A673 (cell line): ENCODE data around the gene ZDHHC17. TPM values are rescaled to one million over a fixed set of nuclear protein-coding genes. Genes with fewer than 3 reads are reported as not detected.

Experiments
- BruUV-seq: library from RNA; stranded (reverse); fragments of 400-500 nt; replicated peaks from 2 replicates; lab custom pipeline; 2021; lab: Mats Ljungman, UMichigan
- CTCF ChIA-PET: fragments of 300-600 bp; sonication (Branson Sonifier 250); formaldehyde crosslinking; loops from one replicate; lab custom pipeline; 2022; ENCODE audit warnings: antibody characterized with exemption; lab: Charles Lee
- POLR2A ChIA-PET: fragments of 300-600 bp; sonication (Branson Sonifier 250); formaldehyde crosslinking; loops from one replicate; lab custom pipeline; 2022; ENCODE audit warnings: antibody characterized with exemption; ENCODE audit not compliant: low non-redundant PET; lab: Charles Lee
- DNase-seq: peaks from one replicate; pipeline ENCODE4 v3.0.0-alpha.2; 2015; ENCODE audit warnings: low spot score
- H3K27ac ChIP-seq: fragments of 200-600 bp; sonication (generic); 2 replicates; pipeline ENCODE4 v1.5.1; 2016; ENCODE audit warnings: mixed run types, low read depth, mild to moderate bottlenecking, mixed read lengths, antibody characterized with exemption, low read length; ENCODE audit not compliant: poor library complexity, severe bottlenecking
- H3K27me3 ChIP-seq: fragments of 200-600 bp; sonication (generic); replicated peaks from 2 replicates; pipeline ENCODE4 v1.6.1; 2017; ENCODE audit warnings: mixed run types, low read depth, mild to moderate bottlenecking, mixed read lengths, antibody characterized with exemption, low read length; ENCODE audit not compliant: insufficient read depth, poor library complexity
- H3K36me3 ChIP-seq: fragments of 200-600 bp; sonication (generic); 2 replicates; pipeline ENCODE4 v1.6.1; 2016; ENCODE audit warnings: mixed run types, mild to moderate bottlenecking, mixed read lengths, antibody characterized with exemption, low read length; ENCODE audit not compliant: insufficient read depth, poor library complexity, severe bottlenecking
- H3K4me1 ChIP-seq: fragments of 200-600 bp; sonication (generic); 2 replicates; pipeline ENCODE4 v1.6.1; 2017; ENCODE audit warnings: mixed run types, mild to moderate bottlenecking, mixed read lengths, antibody characterized with exemption, low read length; ENCODE audit not compliant: insufficient read depth, poor library complexity, severe bottlenecking
- H3K4me3 ChIP-seq: fragments of 200-600 bp; sonication (generic); 2 replicates; pipeline ENCODE4 v1.5.1; 2016; ENCODE audit warnings: low read depth, mixed run types, mild to moderate bottlenecking, mixed read lengths, low read length; ENCODE audit not compliant: poor library complexity, severe bottlenecking
- H3K9me3 ChIP-seq: fragments of 200-600 bp; sonication (generic); 2 replicates; pipeline ENCODE4 v1.6.1; 2016; ENCODE audit warnings: mixed run types, low read depth, mild to moderate bottlenecking, mixed read lengths, antibody characterized with exemption, low read length; ENCODE audit not compliant: poor library complexity, severe bottlenecking
- EZH2 ChIP-seq: fragments of 200-600 bp; sonication (generic); IDR thresholded peaks from 2 replicates; pipeline ENCODE4 v1.6.1; 2017; ENCODE audit warnings: borderline replicate concordance, low read depth, mild to moderate bottlenecking, mixed read lengths, antibody characterized with exemption, low read length; ENCODE audit not compliant: poor library complexity, severe bottlenecking
- intact Hi-C: fragments of 100-400 bp; cut with micrococcal nuclease; formaldehyde crosslinking; loops from one replicate; pipeline ENCODE4 v1.10.0; 2022; ENCODE audit not compliant: unreplicated experiment
- total RNA-seq: library from RNA; stranded (reverse); gene quantifications from 2 replicates; pipeline ENCODE4 v1.2.3, GENCODE V29; 2021
- TF ChIP-seq, protein P1 (sequence below): fragments of 300-800, 200-600 bp; sonication (generic); conservative IDR thresholded peaks from 2 replicates; pipeline ENCODE4 v1.5.1; 2017; ENCODE audit warnings: low read depth, mild to moderate bottlenecking, antibody characterized with exemption, low read length, moderate library complexity, mixed read lengths

ZDHHC17 gene
- total RNA-seq, 1 experiment from 2014 or later, result 41.1 TPM

- Histone ChIP-seq H3K4me1 (no peaks in the 10 kb centered on the region), H3K9me3 (peaks cover 11% of the 10 kb centered on the region), H3K4me3 (no peak overlapping the region), H3K27ac (no peak overlapping the region), H3K27me3 (no peaks in the 10 kb centered on the region), H3K36me3 (peaks cover 19% of the 10 kb centered on the region)
- intact Hi-C loops, result loop anchor here (10.0 kb wide), 1 partner anchor 215 kb away; no protein-coding TSS in a partner anchor
- no TSS peak for BruUV-seq
- CTCF ChIA-PET, result no interaction called here
- POLR2A ChIA-PET, result no interaction called here
- TF ChIP-seq, protein P1, sequence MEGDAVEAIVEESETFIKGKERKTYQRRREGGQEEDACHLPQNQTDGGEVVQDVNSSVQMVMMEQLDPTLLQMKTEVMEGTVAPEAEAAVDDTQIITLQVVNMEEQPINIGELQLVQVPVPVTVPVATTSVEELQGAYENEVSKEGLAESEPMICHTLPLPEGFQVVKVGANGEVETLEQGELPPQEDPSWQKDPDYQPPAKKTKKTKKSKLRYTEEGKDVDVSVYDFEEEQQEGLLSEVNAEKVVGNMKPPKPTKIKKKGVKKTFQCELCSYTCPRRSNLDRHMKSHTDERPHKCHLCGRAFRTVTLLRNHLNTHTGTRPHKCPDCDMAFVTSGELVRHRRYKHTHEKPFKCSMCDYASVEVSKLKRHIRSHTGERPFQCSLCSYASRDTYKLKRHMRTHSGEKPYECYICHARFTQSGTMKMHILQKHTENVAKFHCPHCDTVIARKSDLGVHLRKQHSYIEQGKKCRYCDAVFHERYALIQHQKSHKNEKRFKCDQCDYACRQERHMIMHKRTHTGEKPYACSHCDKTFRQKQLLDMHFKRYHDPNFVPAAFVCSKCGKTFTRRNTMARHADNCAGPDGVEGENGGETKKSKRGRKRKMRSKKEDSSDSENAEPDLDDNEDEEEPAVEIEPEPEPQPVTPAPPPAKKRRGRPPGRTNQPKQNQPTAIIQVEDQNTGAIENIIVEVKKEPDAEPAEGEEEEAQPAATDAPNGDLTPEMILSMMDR, result no peak
- TF ChIP-seq EZH2, result no peak
- DNase-seq, result no peak
These were observed 35.4 kb downstream of the ZDHHC17 start for GRCh38 chr12:76799362-76799761.

DNA sequence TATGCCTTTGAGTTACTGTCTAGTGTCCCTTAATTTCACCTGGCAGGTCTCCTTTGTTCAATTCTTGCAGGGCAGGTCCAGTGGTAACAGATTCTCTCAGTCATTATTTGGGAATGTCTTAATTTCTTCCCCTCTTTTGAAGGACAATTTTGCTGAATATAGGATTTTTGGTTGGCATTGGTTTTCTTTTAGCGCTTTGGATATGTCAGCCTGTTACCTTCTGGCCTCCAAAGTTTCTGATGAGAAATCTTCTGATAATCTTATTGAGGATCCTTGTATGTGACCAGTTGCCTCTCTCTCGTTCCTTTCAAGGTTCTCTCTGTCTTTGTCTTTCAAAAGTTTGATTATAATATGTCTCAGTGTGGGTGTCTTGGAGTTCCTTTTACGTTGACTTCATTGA is 38.1 kb downstream of the ZDHHC17 start:
- TF ChIP-seq, protein P1, result no peak
- no peak for TF ChIP-seq EZH2
- no peak for DNase-seq
- H3K4me1 ChIP-seq, result no peaks in the 10 kb centered on the region
- intact Hi-C loops, result no loop called here
- H3K27ac ChIP-seq, result no peak overlapping the region
- ChIA-PET CTCF (no interaction called here), POLR2A (no interaction called here)
- H3K9me3 ChIP-seq, result peaks cover 11% of the 10 kb centered on the region
- BruUV-seq, result no TSS peak
- no peak overlapping the region for H3K4me3 ChIP-seq
- H3K36me3 ChIP-seq, result peaks cover 26% of the 10 kb centered on the region
- H3K27me3 ChIP-seq, result no peaks in the 10 kb centered on the region

GRCh38 chr12:76804435-76804976 is 40.6 kb downstream of the ZDHHC17 start:
- DNase-seq, result no peak
- BruUV-seq, result no TSS peak
- peaks cover 11% of the 10 kb centered on the region for H3K9me3 ChIP-seq
- no peaks in the 10 kb centered on the region for H3K4me1 ChIP-seq
- no peak for TF ChIP-seq EZH2
- TF ChIP-seq, protein P1, result no peak
- CTCF ChIA-PET, result no interaction called here
- H3K36me3 ChIP-seq, result peaks cover 31% of the 10 kb centered on the region
- no peak overlapping the region for H3K4me3 ChIP-seq
- intact Hi-C loops, result no loop called here
- H3K27ac ChIP-seq, result no peak overlapping the region
- H3K27me3 ChIP-seq, result no peaks in the 10 kb centered on the region
- POLR2A ChIA-PET, result no interaction called here
